Tibial nerve (tissue), 4 donors: ENCODE data around the gene KLC1. TPM values are rescaled to one million over a fixed set of nuclear protein-coding genes. Genes with fewer than 3 reads are reported as not detected.

ENCODE experiments used
- DNase-seq, 2 donors: peaks; one replicate each; pipeline ENCODE4 v3.0.0-alpha.2; 2019; ENCODE audit warnings: low spot score in 2 of 2
- H3K27ac ChIP-seq, 4 donors: fragments of 200-600 bp; sonication (generic) in 3 of 4; one replicate each; pipeline ENCODE4 v1.5.1; 2017 to 2019; ENCODE audit warnings: mild to moderate bottlenecking in 1 of 4
- H3K27me3 ChIP-seq, 2 donors: fragments of 200-600 bp; sonication (generic) in 1 of 2; one replicate each; pipeline versions ENCODE4 v1.5.1 to v1.6.0; 2017 to 2019
- H3K36me3 ChIP-seq, 3 donors: fragments of 200-600 bp; sonication (generic); one replicate each; pipeline ENCODE4 v1.5.1; 2018 to 2019
- H3K4me1 ChIP-seq, 4 donors: fragments of 200-600 bp; sonication (generic) in 3 of 4; one replicate each; pipeline ENCODE4 v1.5.1; 2017 to 2019
- H3K4me3 ChIP-seq, 4 donors: fragments of 200-600 bp; sonication (generic) in 3 of 4; one replicate each; pipeline ENCODE4 v1.5.1; 2017 to 2019; ENCODE audit warnings: mild to moderate bottlenecking in 1 of 4, moderate library complexity in 1 of 4
- H3K9me3 ChIP-seq, 4 donors: fragments of 200-600 bp; sonication (generic) in 3 of 4; one replicate each; pipeline ENCODE4 v1.5.1; 2017 to 2019
- EP300 ChIP-seq, 2 donors: sonication (generic); formaldehyde crosslinking; IDR thresholded peaks; one replicate each; pipeline ENCODE4 v1.6.1; 2017; ENCODE audit warnings: antibody characterized with exemption in 2 of 2, mild to moderate bottlenecking in 1 of 2
- POLR2A ChIP-seq, 2 donors: fragments of 450-650 bp; IDR thresholded peaks; one replicate each; pipeline ENCODE4 v1.6.1; 2017; ENCODE audit warnings: antibody characterized with exemption in 2 of 2, mild to moderate bottlenecking in 2 of 2, moderate library complexity in 2 of 2
- WGBS, 2 donors: methylation state at CpG; one replicate each; pipeline ENCODE4 v1.1.5; 2018; 5-methylcytosine and 5-hydroxymethylcytosine counted together
- total RNA-seq, 4 donors: library from RNA; depleted of rRNA; stranded (reverse); fragments of >200 nt; gene quantifications; one replicate each; pipeline ENCODE4 v1.1.0, GENCODE V29; 2016
- TF ChIP-seq, protein P1 (sequence below), 5 experiments: fragments of 200-600 bp in 3 of 5; fragments of 450-650 bp in 2 of 5; sonication (generic) in 3 of 5; IDR thresholded peaks; one replicate each; pipeline ENCODE4 v1.5.1; 2016 to 2019; ENCODE audit warnings: antibody characterized with exemption in 5 of 5, mild to moderate bottlenecking in 3 of 5, moderate library complexity in 2 of 5

KLC1 gene
- total RNA-seq, 4 donors from 2014 or later: 402 to 561 (median 495) TPM

DNA sequence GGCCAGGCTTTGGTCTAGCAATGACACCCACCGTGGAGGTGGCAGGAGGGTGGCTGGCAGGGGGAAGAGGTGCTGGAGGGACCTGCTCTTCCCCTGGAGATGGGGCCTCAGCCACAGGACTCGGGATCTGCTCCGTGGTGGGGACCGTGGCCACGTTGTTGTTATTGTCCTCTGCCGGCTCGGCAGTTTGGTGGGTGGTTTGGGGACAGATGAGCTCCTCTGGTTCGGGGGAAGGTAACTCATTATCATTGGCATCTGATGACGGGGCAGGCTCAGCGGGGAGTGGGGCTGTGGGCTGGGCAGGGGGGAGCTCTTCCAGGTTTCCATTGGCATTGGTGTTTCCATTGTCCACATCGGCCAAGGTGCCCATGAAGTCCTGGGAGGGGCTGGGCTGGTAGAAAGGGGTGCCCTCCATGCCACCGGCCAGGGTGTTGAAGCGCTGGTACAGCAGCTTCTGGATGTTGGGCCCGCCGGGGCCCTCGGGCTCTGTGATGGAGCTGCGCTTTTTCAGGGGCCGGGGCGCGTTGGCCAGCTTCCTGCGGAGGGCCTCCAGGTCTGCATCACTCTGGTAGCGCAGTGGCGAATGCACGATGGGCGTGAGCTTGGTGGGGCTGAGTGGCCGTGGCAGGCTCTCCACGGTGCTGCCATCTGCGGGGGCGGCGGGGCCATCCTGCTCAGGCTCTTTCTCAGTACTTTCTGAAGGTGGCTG lies 110.9 kb downstream of the KLC1 start:
- WGBS, 2 donors: 94 to 95% methylated on average over 22 to 30 of the region's 30 CpGs
- TF ChIP-seq POLR2A (IDR thresholded peaks at IDR 0.05) (no peak), EP300 (IDR thresholded peaks at IDR 0.05) (no peak)
- TF ChIP-seq, protein P1, sequence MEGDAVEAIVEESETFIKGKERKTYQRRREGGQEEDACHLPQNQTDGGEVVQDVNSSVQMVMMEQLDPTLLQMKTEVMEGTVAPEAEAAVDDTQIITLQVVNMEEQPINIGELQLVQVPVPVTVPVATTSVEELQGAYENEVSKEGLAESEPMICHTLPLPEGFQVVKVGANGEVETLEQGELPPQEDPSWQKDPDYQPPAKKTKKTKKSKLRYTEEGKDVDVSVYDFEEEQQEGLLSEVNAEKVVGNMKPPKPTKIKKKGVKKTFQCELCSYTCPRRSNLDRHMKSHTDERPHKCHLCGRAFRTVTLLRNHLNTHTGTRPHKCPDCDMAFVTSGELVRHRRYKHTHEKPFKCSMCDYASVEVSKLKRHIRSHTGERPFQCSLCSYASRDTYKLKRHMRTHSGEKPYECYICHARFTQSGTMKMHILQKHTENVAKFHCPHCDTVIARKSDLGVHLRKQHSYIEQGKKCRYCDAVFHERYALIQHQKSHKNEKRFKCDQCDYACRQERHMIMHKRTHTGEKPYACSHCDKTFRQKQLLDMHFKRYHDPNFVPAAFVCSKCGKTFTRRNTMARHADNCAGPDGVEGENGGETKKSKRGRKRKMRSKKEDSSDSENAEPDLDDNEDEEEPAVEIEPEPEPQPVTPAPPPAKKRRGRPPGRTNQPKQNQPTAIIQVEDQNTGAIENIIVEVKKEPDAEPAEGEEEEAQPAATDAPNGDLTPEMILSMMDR (IDR thresholded peaks at IDR 0.05): no peak
- H3K27ac ChIP-seq: no peak overlapping the region
- no peak overlapping the region for H3K4me3 ChIP-seq
- H3K9me3 ChIP-seq: no peaks in the 10 kb centered on the region
- DNase-seq: peak in 1 of 2 donors; percentile 9
- H3K27me3 ChIP-seq: no peaks in the 10 kb centered on the region
- H3K36me3 ChIP-seq: peaks cover 0 to 85% (median 0%) of the 10 kb centered on the region in 3 donors
- peaks cover 0 to 30% (median 0%) of the 10 kb centered on the region in 4 donors for H3K4me1 ChIP-seq

DNA sequence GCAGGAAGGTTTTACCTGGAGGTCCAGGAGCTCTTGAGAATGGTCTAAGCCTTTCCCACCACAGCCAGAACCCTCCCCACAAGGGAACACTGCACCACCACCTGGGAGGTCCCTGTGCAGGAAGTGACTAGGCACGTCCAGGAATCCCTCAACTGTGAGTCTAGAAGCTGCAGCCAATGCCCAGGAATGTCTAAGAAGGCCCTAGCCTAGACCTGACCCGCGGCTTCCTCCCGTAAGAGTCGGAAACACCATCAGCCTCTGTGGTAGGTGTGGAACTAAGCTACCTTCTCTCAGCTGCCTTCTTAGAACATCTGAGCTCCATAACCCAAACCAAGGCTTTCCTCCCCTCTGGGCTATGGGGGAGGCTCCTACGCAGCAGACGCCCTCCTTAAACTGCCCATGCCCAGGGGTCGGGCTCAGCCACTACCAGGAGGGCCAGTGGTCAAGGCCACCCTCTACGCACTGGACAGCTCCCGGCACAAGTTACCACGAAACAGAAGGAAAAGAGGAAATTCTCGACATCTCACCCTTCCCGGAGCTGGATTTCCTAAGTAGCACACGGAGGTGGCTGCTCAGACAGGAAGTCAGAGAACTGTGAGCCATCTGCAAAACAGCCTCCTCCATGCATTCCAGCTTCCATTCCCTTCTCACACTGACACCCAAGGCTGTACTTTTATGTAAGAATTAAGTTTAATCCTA lies 112.1 kb downstream of the KLC1 start:
- peak overlapping the region in 1 of 4 donors; percentile 38 for H3K27ac ChIP-seq
- WGBS, 2 donors: 75% methylated on average over 14 of the region's 14 CpGs
- no peaks in the 10 kb centered on the region for H3K27me3 ChIP-seq
- peak in 1 of 2 donors; percentile 12 for DNase-seq
- H3K4me1 ChIP-seq: peaks cover 0 to 18% (median 0%) of the 10 kb centered on the region in 4 donors
- H3K4me3 ChIP-seq: no peak overlapping the region
- TF ChIP-seq EP300 (IDR thresholded peaks at IDR 0.05) (no peak), POLR2A (IDR thresholded peaks at IDR 0.05) (no peak)
- TF ChIP-seq, protein P1 (IDR thresholded peaks at IDR 0.05): no peak
- H3K36me3 ChIP-seq: peaks cover 0 to 83% (median 0%) of the 10 kb centered on the region in 3 donors
- no peaks in the 10 kb centered on the region for H3K9me3 ChIP-seq

DNA sequence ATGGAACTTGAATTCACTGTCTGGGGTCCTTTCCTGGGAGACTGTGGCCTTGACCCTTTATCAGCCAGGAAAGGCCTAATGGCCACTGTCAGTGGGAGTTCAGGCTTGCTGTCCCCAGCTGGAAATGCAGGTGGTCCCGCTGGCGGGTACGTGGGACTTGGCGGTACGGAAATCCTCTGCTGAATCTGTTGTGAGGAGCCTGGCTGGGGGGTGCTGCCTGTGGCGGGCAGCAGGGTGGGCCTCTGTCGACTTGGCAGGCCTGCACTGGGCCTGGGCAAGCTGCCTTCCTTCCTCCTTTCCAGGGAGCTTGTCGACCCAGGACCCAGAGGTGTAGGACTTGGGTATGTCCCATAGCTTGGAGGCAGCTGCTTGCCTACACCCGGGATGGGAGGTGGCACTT lies 112.9 kb downstream of the KLC1 start:
- no peak for TF ChIP-seq EP300 (IDR thresholded peaks at IDR 0.05)
- TF ChIP-seq, protein P1 (IDR thresholded peaks at IDR 0.05): no peak
- H3K27me3 ChIP-seq: no peaks in the 10 kb centered on the region
- H3K4me1 ChIP-seq: peaks cover 0 to 11% (median 0%) of the 10 kb centered on the region in 4 donors
- no peaks in the 10 kb centered on the region for H3K9me3 ChIP-seq
- peaks cover 0 to 83% (median 0%) of the 10 kb centered on the region in 3 donors for H3K36me3 ChIP-seq
- DNase-seq: peak in 1 of 2 donors; percentile 5
- peak overlapping the region in 1 of 4 donors; percentile 45 for H3K27ac ChIP-seq
- 76 to 86% methylated on average over 9 of the region's 9 CpGs for WGBS, 2 donors
- no peak overlapping the region for H3K4me3 ChIP-seq

DNA sequence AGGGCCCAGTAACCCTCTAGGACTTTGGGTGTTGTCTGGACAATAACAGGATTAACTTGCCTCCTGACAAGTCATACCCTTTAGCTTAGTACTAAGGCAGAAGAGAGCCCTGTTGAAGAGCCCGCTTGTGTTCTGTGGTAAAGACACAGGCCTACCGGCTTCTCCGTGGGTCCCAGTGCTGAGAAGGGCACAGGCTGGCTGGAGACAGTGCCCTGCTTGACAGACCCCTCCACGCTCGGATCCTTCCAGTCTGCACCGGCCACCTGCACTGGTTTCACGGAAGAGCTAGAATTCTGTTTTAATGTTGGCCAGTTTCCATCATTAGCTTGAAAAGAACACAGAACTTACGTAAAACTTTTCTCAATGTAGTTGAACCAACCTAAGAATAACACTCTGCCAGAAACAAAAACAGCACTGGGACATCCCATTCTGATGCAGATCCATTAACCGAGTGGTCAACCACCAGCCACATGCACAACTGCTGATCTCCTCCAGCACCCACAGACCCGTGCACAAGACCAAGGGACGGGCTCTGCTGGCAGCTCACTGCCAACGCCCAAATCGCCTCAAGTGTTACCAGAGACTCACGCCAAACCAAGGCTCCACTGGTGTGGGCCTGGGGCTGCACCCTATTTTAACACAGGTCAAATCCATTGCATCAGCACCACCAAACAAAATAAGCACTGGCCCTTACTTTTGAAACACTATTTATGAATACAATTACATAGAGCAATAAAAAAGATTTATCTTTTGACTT lies 113.7 kb downstream of the KLC1 start:
- Histone ChIP-seq H3K27ac (peak overlapping the region in 1 of 4 donors; percentile 45), H3K36me3 (peaks cover 0 to 80% (median 0%) of the 10 kb centered on the region in 3 donors), H3K4me3 (no peak overlapping the region), H3K27me3 (no peaks in the 10 kb centered on the region), H3K4me1 (peaks cover 0 to 4% (median 0%) of the 10 kb centered on the region in 4 donors), H3K9me3 (no peaks in the 10 kb centered on the region)
- WGBS, 2 donors: 80 to 84% methylated on average over 14 of the region's 14 CpGs
- DNase-seq: peak in 1 of 2 donors; percentile 16
- TF ChIP-seq POLR2A (IDR thresholded peaks at IDR 0.05): peak in 1 of 2 donors; percentile 17
- peak in 1 of 2 donors; percentile 42 for TF ChIP-seq EP300 (IDR thresholded peaks at IDR 0.05)
- TF ChIP-seq, protein P1 (IDR thresholded peaks at IDR 0.05): no peak
